HG02852 (cell line): Measurements from ENCODE around the gene CMTM3.
"Not testable (repeated sequence)": the region's sequence is repeated elsewhere in the genome, so short reads cannot be mapped to it uniquely, and the experiment has no call there.

Source experiments
- ATAC-seq: cut with Tn5 transposase; IDR thresholded peaks from one replicate; pipeline ENCODE4 v1.9.1; 2021; ENCODE audit warnings: mild to moderate bottlenecking, moderate library complexity; ENCODE audit not compliant: unreplicated experiment

CMTM3 gene

DNA sequence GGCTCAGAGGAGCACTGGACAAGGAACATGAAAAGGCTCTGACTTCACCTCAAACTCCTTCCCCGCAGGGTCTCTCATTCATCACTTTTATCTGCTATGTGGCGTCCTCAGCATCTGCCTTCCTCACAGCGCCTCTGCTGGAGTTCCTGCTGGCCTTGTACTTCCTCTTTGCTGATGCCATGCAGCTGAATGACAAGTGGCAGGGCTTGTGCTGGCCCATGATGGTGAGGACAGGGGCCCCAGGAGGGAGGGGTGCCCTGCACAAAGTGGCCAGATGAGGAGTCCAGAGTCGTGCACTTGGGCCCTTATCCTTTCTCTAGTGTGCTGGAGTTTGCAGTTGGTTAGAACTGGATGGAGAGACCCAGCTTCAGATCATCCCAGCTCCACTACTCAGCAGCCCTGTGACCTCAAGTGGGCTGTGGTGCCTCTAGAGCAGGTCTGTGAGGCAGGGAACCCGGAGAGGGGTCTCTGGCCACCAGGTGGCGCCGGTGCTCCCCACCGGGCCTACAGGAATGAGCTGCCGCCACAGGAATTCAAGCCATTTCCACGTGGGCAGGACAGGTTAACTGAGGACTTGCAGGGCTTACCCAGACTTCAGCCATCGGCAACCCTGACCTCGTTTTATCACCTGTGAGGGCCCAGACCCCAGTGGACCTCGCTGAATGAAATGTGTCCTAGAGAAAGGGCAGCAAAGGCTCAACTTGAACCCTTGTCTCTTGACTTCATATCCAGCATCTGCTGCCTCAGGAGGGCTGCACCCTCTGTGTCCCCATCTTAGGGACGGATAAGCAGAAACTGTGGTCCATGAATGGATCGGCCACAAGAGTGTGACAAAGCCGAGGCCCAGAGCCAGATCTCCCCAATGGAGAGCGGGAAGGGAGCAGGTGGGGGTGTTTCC is 4.0 kb downstream of the CMTM3 start:
- ATAC-seq, result peak; percentile 33

DNA sequence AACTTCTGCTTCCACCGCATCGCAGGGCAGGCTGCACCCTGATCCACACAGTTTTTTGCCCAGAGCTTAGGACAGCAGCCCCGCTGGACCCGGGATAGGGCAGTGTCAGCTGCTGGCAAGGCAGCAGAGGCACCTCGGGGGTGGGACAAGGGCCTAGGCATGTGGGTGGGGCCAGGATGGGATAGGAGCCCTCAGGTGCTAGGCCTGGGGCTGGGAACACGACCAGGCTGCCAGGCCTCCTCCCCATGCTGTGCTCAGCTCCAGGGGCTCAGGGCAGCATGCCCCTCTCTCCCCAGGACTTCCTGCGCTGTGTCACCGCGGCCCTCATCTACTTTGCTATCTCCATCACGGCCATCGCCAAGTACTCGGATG is 4.6 kb downstream of the CMTM3 start:
- ATAC-seq, result no peak

DNA sequence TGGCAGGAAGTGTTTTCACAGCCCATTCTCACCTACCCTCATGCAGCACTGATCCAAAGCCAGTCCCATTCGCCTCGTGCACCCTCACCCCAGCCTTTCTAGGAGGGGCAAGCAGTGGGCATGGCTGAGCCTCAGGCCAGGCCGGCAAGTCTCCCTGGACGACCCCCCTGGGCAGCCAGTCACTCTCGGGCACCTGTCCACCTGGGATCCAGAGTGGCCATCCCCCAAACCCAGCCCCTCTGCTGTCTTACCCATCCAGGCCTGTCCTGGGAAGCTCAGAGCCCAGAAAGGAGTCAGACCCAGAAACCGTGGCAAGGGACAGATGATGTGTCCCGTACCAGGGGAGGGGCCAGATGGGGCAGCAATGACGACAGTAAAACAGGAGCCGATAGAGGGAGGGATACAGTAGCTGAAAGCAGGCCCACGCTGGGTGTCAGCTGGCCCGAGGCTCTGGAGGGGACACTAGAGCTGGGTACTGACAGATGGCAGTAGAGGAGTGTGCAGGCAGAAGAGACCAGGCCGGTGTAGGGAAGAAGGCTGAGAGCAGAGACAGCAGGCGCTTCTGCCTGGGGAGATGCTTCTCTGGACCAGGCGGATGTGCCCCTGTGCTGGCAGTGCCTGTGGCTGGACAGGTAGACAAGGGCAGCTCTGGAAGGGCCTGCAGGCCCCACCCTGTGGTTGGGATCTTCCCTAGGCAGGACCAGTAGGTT is 5.8 kb downstream of the CMTM3 start:
- ATAC-seq, result no peak

DNA sequence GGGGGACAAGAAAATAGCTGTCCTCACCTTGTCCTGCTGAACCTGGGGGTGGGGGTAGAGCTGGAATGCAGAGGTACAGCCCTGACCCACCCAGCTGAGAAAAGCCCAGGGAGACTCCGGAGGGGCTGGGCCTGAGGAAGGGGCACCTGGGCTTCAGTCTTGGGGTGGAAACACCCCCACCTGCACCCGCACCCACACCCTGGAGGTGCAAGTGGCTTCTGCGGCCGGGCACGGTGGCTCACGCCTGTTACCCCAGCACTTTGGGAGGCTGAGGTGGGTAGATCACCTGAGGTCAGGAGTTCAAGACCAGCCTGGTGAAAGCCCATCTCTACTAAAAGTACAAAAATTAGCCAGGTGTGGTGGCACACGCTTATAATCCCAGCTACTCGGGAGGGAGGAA is 7.4 kb downstream of the CMTM3 start:
- not testable (repeated sequence) for ATAC-seq

DNA sequence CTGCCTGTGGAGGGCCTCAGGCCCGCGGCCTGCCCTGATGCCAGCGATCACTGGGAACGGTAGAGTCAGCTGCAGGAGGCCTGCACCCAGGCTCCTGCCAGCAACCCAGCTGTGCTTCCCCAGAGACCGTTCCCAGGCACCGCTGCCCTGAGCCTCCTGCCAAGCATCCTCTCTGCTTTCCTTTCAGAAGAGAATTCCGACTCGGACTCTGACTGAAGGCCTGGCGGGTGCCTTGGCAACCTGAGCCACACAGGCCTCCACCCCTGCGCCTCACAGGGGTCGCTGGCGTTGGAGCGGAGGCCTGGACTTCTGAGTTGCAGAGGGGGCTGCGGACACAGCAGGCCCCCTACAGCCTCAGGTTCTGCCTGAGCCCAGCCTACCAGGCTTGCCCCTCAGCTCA is 7.9 kb downstream of the CMTM3 start:
- no peak for ATAC-seq

DNA sequence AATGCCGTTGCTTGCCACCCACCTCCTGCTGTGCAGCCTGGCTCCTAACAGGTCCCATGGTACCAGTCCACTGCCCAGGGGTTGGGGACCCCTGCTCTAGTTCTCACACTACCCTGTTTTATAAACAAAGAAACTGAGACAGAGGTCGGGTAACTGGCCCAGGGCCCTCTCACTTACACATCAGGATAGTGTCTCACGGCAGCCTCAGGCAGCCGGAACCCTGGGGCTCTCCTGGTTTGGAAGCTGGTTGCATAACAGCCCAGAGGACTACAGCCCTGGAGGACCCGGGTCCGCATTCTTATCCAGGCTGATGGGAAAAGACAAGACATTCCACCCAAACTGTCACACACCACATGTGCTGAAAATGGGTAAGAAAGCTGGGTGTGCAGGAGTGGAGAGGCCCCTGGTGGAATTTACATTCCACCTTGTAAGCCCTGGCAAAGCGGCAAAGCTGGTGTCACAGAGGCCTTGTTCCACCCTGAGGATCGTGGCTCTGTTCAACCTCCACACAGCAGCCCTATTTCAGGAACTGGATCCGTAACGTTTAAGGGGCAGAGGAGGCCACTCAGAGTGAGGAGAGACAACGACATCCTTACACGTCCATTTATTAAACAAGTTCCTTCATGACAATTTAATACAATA is 9.8 kb downstream of the CMTM3 start:
- no peak for ATAC-seq

DNA sequence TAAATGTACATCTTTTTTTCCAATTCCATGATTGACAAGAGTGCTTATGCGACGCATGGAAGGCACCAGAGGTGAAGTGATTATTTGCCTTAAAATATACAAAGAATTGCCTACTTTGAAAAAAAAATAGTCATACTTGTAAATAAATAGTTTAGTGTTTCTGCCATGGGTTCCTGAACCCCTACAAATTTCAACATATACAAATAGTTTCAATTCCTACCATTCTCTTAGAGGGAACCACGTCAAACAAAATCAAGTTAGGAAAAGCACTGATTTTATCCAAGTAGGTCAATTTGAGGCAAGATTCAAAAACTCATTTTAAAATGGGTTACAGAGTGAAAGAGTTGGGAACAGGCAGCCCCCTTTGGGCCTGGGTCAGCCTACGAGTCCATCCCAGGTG is 11.7 kb downstream of the CMTM3 start:
- no peak for ATAC-seq

DNA sequence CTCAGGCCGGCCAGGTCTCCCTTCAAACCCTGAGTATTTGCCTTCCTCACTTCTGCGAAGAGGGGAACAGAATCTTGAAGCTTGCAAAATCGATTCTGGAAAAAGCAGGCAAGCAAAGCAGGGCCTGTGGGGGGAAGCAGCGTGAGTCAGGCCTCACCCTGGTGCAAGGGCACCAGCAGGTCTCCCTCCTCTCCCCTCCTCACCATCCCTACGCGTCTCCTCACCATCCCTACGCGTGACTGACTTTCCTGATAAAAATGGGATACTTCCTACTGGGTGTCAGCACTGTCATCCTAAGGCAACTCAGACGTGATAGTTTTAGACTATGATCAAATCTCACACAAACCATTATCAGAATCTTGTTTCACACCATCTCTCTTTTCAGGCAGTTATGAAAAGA is 12.1 kb downstream of the CMTM3 start:
- ATAC-seq, result no peak

DNA sequence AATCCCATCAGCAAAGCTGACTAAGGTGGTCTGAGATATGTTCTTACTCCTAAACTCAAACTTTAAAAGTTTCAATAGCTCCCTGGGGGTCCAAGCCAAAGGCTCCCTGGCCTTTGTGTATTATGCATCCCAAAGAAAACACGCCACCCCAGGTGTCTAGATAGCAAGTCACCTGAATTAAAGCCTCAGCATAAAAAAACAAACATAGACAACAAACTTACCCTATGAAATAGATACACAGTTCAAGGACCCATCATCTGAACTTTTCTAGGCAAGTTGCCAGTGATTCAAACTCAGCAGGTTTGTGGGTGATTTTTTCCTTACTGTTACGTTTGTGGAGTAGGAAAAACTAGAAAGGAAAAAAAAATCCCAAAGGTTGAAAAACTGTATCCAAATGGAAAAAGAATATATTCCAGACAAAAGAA is 12.5 kb downstream of the CMTM3 start:
- ATAC-seq, result no peak

DNA sequence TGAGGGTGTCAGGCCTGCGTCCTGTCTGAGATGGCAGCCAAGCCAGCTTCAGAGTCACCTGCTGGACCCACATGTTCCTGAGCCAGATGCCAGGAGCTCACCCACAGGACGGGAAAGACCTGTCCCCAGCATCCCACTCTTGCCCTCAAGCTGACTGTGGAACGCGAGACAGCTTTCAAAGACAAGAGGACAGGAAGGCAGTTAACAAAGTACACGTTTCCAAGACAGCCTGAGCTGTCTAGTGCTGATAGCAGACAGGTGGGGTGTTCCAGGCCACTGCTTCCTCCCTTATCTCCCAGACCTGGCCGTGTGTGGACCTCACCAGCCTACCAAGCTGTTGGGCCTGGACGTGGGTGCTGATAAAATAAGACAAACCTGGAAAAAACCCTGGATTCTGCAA is 13.2 kb downstream of the CMTM3 start:
- ATAC-seq, result no peak

DNA sequence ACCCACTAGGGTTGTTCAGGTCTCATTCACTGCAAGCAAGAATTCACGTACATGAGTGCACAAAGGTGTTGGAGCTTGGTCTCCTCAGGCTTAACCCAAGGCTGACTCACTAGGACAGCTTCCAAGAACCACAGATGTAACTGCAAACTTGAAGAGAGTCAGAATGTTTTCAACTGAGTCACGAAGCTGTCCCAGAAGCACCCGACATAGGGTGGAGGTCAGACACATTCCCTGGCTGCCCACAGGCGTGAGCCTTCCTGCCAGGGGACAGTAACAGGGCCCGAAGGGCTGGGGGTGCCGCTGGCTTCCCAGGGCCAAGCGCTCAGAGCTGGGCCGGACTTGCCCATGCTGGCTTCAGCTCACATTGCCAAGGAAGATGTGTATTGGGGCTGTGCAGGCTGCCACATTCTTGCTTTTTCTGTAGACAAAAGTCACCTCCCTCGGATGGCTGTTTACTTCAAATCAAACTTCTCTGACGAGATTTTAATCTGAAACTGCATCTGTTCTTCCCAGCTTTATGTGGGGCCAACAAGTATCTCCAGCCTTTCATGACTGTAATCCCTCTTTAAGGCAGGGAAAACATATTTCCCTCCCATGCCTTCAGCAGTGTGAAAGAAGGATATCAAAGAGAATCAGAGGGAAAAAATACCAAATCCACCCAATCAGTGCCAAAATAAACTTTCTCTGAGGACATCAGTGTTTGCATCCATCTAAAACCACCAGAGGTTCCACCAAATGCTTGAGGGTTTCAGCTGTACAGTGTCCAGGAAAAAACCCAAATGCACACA is 14.3 kb downstream of the CMTM3 start:
- ATAC-seq, result no peak

DNA sequence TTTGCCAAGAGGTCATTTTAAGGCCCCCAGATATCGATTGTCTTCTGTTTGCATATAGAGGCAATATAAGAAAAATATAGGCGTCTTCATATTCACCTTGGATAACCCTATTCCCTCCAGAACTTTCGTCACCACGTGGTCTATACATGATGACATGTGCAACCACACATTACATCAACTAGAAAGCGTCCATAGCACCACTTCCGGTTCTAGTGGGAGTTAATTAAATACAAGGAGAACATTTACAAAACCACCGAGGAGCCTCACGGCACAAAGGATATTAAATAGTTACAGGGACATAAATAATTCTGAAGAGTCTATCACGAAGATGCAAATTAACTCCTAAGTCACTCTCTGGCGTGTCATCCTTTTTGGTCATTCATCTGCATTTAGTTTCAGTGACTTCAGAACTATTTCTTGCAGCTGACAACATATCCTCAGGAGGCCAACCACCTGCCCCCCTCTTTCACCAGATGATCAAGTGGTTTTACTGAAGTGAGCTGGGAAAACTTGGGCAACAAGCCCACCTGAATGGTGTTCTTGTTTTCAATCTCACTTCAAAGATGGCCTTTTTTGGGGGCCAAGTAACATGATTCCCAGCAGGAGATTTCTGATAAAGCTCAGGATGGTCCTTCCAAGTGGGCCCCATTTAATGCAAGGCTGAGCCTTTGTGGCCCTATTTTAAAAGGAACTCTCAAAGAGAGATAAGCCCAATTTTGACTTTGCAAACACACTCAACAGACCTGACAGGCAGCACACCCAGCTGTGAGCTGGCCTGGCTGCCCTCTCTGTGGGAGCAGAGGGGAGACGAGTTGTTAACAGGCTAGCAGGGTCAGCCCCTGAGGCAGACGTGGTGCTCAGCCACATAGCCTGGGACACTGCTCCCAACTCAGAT is 15.3 kb downstream of the CMTM3 start:
- ATAC-seq, result no peak

DNA sequence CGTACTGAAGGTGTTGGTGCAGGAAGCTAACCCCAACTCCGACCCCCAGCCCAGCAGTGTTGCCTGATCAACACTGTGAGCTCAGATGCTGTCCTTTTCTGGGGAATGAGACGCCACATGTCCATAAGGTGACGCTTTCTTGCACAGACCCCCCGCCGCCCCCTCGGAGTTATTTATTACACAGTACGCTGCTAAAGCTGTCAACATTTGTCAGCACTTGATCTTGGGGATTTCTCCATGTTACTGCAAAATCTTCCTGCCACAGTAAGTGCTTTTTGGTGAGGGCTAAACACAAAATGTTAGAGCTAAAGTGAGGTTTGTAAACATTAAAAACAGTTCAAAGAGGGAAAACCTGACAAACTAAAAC is 15.9 kb downstream of the CMTM3 start:
- no peak for ATAC-seq

DNA sequence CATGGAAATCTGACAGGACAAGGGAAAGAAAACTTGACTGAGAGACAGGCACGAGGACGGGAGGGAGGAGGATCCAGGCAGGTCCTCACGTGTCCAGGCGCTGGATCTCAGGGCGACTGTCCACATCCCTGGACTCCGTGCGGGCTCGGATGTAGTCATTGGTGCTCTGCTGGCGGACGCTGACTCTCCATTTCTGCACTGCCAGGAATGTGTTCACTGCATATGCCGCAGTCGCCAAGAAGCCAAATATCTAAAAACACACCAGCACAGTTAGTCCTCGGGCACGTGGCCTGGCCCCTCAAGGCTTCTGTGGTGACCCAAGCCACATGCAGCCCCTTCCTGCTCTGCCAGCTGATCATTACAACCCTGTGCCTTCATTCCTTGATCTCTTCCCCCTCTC is 17.5 kb downstream of the CMTM3 start:
- ATAC-seq, result no peak

DNA sequence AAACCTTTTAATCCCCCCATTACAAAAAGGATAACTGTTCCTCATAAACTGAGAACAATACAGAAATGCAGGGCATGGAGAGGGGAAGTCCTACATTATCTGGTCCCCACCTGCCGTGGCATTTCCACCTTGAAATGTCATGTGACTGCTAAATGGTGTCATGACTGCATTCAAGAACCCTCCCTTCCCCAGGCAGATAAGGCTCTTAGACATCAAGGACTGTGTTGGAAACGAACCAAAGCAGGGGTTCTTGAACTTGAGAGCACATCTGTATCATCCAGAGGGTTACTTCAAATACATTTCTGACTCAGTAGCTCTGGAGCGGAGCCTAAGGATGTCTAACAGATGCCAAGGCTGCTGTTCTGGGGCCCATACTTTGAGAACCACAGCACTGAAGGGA is 18.4 kb downstream of the CMTM3 start:
- ATAC-seq, result no peak

DNA sequence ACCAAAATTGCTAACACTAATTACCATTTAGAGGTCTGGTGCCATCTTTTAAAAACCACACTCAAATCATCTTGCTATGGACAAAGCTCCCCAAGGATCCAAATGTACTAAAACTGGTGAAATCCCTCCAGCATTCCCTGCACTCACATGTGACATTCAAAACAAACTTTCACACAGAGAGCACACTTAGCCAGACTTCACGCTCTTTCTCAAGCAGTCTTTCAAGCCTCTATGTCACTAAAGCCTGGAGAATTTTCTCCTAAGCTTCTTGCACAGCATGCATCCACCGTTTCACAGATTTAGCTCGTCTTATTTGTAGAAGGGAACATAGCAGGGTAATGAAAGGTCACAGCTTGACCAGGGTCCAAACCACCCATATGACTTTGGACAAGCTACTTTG is 19.3 kb downstream of the CMTM3 start:
- ATAC-seq, result no peak

DNA sequence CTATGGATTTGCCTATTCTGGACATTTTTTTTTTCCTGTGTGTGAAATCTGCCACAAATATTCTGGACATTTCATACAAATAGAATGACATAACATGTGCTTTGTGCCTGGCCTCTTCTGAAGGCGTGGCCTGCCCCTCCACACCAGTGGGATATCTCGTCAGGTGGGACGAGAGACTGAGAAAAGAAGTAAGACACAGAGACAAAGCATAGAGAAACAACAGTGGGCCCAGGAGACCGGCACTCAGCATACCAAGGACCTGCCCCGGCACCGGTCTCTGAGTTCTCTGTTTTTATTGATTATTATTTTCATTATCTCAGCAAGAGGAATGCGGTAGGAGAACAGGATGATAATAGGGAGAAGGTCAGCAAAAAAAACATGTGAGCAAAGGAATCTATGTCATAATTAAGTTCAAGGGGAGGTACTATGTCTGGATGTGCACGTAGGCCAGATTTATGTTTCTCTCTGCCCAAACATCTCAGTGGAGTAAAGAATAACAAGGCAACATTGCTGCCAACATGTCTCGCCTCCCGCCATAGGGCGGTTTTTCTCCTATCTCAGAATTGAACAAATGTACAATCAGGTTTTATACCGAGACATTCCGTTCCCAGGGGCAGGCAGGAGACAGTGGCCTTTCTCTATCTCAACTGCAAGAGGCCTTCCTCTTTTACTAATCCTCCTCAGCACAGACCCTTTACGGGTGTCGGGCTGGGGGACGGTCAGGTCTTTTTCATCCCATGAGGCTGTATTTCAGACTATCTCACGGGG is 23.3 kb downstream of the CMTM3 start:
- ATAC-seq, result not testable (repeated sequence)

DNA sequence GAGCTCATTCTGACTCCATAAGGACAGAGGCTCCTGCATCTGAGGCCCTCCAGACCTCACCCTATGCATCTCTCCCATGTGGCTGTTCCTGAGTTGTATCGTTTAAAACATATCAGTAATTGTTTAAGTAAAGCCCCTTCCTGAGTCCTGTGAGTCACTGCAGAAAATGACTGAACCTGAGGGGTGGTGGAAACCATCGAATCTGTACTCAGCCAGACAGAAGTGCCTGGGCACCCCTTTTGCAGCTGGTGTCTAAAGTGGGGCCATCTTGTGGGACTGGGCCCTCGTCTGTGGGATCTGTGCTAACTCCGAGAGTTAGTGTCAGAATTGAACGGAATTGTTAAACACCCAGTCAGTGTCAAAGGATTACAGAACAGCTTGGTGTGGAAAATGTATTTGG is 25.4 kb downstream of the CMTM3 start:
- ATAC-seq, result no peak

DNA sequence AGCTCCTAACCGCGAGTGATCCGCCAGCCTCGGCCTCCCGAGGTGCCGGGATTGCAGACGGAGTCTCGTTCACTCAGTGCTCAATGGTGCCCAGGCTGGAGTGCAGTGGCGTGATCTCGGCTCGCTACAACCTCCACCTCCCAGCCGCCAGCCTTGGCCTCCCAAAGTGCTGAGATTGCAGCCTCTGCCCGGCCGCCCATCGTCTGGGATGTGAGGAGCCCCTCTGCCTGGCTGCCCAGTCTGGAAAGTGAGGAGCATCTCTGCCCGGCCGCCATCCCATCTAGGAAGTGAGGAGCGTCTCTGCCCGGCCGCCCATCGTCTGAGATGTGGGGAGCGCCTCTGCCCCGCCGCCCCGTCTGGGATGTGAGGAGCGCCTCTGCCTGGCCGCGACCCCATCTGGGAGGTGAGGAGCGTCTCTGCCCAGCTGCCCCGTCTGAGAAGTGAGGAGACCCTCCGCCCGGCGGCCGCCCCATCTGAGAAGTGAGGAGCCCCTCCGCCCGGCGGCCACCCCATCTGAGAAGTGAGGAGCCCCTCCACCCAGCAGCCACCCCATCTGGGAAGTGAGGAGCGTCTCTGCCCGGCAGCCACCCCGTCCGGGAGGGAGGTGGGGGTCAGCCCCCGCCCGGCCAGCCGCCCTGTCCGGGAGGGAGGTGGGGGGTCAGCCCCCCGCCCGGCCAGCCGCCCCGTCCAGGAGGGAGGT is 26.2 kb downstream of the CMTM3 start:
- ATAC-seq, result not testable (repeated sequence)
